ENCODE data around the gene GADL1.

Gene GADL1

DNA sequence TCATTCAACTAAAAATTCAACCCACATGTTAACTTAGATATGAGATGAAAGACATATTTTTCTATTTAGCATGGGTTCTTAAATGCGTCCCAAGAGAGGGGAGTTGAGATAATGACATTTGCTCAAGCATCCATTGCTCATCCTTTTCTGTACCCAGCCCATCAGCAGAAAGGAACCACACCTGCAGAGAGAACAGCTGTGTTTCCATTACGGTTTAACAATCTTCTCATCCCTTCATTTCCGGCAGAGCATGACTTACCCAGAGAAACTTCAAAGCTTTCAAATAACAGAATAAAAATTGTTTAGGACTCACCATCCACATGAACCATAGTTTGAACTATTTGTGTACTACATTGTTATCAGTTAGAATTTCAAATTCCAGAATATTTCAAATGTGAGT is 174.9 kb downstream of the GADL1 start:
- DNase-seq, result no peak

DNA sequence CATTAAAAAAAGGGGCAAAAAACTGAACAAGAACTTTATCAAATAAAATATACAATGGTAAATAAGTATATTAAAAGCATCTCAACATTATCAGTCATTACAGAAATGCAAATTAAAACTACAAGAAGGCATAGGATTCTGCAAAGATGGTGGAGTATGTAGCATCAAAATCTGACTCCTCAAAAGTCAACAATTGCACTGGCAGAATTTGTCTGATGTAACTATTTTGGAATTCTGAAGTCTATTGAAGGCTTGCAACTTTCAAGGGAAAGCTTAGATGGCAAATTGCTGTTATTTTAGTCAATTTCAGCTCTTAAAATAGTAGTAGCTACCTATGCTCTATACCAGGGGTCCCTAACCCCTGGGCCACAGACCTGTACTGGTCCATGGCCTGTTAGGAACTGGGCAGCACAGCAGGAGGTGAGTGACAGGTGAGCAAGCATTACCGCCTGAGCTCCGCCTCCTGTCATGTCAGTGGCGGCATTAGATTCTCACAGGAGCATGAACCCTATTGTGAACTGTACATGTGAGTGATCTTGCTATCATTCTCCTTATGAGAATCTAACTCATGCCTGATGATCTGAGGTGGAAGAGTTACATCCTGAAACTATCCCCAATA is 180.5 kb downstream of the GADL1 start:
- DNase-seq, result no peak

DNA sequence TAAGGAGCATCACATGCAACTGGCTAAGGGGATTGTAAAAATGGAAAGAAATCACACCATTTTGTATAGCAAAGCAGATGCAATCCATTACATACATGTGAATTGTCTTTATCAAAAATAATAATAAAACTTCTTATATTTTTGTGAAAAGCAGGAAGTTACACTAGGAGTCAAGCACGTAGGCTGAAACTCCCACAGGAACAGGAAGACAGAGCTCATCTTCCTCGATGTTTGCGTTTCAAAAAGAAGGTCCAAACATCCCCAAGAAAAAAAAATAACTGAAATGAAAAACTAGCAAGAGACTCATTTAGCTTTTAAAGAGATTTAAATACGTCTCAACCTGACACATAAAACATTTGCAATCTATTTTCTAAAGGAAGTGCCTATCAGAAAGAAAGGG is 181.5 kb downstream of the GADL1 start:
- DNase-seq, result no peak

DNA sequence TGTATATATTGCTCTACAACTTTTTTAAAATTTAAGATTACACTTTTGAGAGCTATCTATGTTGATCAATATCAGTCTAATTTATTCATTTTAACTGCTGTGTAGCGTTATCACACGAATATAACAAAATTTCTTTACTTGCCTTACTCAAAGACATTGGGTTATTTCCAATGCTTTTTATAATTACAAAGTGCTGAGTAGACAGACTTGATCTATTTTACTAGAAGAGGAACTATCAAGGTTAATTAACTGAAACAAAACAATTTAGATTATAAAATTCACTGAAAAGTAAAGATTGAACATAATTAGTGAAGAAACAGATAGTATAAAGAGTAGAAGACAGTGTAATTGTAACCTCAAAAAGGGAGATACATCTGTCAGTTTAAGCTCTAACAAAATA is 182.6 kb downstream of the GADL1 start:
- no peak for DNase-seq

DNA sequence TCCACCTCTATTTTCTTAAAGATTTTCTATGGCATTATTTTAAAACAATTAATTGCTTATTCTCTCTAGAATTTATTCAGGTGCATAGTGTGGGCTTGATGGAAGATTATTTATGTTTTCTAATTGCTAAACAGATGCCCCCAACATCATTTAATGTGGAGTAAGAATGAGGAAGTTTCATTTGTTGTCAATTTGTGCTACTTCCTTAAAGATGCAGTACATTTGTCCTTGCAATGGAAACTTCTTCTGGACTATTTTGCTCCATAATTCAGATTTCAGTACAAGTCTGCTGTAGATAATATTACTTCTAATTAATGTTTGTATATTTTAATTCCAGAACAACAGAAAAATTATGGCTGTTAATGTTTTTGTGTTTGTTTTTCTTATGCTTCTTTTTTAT is 183.3 kb downstream of the GADL1 start:
- DNase-seq, result peak; percentile 40 to 44

DNA sequence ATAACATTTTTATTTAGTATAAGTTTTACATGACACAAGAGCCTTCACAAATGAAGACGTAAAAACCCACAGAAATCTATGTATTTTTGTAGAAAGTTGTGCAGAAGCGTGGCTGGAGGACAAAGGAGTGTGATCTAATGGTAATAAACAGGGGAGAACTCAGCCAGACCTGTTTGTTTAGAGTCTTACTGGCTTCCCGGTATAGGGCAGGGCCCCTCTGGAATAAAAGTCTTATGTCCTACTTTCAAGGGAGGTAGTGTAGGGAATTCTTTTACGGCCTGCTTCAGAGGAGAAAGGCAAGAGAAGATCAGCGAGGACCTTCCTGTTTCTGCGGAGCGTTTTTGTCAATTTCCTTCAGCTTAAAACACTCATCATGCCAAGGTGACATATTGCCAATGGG is 184.4 kb downstream of the GADL1 start:
- no peak for DNase-seq

DNA sequence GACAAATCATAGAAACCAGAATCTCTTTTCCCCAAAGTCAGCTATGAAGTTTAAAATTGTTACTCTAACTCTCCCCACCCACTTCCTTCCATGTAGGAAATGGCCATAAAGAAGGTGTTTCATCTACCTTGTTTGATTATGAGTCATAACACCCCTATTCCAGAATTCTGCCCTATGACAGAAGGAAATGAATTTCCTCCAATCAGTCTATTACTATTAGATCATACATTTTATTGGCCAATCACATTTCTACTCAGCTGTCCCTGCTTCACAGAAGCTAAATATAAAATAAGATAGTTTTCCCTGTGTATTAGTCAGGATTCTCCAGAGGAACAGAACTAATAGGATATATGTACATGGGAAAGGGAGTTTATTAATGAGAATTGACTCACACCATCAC is 186.0 kb downstream of the GADL1 start:
- DNase-seq, result no peak

DNA sequence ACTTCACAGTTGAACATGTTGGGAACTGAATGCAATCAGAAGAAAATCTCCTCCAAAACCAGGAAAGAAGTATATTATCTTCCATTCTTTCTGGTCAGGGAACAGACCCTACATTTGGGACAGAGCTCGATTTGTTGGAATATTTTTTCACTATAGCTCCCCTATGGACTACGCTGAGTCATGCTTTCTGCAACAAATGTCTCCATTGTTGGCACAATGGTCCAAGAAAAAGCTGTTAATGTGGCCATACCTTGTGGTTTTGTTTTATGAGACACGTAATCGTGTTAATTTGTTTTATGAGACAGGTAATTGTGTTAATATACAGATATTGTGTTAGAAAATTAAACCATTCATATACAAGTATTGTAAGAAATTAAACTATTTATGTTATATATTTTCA is 186.6 kb downstream of the GADL1 start:
- no peak for DNase-seq

DNA sequence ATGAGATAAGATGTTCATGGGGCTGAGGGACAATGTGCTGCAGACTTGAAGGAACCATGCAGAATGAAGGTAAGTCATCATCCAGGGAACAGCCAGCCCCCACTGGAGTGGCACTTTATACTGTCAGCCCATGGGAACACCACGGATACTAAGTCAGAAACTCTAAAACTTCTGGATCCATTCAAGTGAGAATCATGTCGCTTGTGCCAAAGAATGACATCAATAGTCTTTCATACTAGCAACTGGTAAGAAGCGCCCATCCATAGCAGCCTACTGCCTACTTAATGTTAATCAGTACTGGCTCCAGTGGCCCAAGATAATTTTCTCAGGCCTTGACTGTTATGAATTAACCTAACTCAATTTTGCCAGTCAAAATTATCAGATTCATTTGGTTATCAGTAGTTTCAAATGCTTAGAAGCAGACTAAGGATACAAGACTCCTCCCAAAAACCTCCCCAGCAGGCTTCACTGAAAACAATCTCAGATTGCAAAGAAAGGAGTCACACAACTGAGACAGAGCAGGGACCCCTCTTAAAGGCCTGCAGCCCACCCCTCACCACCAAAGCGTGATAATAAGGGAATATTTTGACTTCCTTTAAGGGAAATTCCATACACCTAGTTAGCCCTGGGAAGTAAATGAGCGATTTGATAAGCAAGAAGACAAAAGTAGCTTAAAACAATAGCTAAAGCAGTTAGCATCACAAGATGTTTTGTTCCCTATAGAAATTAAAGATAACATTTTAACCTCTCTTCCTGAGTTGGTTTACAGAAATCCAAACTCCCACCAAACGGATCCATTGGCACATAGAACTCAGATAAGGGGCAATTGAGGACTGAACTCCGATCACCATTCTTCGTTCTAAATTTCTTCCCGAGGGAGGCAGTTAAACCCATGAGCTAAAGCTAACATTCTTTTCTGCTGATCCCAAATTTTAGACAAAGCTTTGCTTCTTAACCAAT is 189.2 kb downstream of the GADL1 start:
- no peak for DNase-seq

DNA sequence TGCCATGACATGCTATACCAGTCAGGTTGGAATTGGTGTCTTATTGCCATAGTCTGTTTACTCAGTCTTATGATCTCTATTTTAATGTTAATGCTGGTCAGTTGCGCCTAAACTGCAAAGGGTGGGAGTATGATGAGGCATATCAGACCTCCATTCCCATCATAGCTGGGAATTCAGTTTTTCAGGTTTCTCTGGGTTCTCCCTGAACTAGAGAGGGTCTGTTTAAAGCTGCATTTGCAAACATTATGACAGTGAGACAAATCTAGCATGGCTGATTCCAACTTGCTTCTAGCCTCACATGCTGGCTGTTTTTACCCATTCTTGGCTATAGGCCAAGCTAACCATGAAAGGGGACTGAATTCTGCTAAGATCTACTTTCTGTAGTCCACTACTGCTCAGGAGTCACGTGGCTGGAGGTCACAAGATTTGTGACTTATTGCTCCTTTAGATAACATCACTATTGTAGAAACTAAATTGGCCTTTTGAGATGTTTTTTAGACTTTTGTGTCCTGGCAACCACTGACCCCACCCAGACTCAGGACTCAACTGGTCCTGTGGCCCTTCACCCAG is 191.5 kb downstream of the GADL1 start:
- DNase-seq, result no peak

DNA sequence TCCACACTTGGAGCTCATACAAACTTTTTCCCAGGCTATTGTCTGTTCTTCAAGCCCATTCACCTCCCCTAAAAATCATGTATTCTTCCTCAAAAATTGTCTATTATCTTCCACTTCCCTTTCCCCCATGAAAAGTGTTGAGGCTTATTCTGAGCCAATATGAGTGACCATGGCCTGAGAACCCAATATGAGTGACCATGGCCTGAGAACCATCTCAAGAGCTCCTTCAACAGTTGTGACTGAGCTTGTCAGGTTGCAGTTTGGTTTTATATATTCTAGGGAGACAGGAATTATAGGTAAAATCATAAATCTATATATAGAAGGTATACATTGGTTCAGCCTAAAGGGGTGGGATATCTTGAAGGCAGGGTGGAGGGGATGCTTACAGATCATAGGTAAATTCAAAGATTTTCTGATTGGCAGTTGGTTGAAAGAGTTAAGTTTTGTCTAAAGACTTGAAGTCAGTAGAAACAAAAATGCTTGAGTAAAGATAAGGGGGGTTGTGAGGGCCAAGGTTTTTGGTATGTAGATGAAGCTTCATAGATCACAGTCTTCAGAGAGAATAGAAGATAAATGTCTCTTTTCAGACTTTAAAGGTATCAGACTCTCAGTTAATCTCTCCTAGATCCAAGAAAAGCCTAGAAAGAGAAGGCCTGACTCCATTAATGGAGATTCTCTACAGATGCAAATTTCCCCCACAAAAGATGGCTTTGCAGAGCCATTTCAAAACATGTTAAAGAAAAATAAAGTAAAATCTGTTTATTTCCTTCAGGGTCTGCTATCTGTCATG is 192.2 kb downstream of the GADL1 start:
- DNase-seq, result no peak

DNA sequence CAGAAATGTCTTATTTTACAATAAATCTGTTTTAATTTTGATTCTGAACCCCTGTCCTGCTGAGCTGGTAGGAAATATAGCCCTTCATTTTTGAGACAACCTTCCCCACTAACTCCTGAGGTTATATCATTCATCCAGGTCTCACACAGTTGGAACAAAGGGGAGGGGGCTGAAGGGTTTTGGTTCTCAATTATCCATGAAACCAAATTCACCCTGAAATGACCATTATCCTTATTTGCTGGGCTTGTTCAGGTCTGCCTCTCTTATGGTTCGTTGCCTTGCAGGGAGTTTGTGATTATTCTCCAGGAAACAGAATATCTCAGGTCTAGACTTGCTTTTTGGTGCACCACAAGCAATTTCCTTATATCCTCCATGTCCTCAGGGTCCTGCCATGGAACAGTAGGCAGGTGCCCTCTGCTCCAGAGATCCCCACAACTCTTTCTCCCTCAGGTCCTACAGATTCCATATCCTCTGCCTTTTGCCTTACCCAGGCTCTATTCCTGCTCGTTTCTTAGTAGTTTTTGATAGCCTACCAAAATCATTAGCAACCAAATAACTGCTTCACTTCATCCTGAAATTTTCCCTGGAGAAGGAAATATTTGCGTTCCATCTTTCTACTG is 193.6 kb downstream of the GADL1 start:
- no peak for DNase-seq

DNA sequence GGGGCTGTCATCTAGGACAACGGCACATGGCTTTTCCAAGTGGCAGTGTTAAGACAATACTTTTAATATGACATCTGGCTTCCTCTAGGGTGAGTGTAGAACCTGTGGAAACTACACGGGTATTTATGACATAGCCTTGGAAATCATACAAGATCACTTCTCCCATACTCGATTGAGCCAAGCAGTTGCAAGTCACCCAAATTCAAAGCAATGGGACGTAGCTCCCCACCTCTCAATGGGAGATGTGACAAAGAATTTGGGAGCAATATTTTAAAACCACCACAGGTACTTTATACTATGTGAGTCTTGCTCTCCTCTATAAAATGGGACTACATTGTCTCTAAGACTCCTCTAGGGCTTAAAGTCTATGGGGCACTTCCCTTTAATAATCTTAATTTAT is 194.5 kb downstream of the GADL1 start:
- DNase-seq, result no peak

DNA sequence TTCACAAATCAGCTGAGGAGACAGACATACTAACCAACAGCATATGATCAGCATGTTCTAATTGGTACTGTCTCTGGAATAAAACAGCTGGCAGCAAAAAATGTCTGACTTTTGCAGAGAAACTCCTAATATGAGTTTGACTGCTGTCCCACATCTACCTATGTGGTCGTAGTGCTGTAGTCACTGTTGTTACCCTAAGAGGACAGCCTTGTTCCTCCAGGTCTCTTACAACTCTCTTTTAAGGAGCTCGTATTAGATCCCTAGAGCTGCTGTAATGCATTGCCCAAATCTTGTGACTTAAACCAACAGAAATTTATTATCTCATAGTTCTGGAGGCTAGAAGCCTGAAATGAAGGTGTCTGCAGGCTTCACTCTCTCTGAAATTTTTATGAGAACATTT is 195.9 kb downstream of the GADL1 start:
- DNase-seq, result no peak

DNA sequence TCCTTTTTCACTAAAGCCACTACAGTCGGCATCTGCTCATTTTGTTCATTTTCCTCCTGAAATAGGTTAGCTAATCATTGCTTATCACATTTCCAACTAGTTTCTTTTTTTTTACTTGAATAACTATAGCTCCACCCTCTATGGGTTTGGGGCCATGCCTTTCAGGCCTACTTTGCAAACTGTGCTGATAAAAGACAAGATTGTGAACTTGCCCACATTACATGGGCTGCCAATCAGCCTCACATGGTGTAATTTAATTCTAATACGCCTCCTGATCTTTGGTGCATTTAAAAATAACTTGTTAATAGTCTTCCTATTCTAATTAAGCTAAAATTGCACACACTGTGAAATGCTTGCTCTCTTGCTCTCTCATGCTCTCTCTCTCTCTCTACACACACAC is 197.6 kb downstream of the GADL1 start:
- DNase-seq, result no peak

DNA sequence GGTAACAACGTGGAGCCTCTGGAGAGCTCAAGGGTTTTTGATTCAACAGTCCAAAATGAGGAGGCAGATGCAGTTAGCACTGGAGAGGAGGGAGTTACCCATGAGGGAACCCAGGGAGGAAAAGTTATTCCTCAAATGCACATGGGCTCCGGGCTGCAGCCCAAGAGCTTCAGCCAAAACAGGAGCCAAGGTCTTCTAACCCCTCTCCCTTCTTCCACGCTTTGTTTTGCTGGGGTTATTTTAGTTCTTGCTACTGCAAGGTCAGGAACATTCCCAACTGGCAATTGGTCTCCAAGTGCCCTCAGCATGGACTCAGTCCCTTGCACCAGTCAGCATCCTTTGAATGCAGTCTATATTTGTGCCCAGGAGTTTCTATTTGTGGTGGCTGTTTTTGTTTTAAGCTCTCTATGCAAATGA is 198.1 kb downstream of the GADL1 start:
- DNase-seq, result no peak

DNA sequence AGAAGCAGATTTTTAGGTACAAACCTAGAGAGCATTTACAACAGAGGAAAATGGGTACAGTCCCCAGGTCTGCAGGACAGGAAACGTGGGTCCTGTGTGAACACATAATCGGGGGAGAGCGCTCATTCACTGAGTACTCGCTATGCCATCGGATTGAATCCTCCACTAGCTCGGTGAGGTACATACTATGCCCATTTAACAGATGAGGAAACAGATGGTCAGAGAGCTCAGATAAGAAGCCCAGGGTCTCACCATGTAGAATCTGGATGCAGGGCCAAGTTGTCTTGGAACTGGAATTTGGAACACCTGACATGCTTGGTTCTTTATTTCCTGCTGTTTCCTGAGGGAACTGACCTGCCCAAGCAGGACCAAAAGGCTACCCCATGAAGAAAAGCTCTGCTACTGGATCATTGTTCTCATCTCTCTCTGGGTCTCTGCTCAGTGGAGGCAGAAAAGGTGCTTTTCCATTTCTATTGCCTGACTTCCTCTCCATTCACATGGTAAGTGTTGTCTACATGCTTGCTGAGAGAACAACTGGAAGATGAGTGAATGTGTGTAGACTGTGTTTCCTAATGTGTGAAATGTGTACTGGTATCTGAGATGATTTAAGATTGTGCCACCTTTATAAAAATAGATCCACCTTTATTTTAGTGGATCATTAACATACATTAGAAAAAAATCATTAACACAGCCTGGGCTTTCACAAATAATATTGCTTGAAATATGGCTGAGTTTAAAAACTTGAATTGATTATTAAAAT is 199.0 kb downstream of the GADL1 start:
- DNase-seq, result no peak

DNA sequence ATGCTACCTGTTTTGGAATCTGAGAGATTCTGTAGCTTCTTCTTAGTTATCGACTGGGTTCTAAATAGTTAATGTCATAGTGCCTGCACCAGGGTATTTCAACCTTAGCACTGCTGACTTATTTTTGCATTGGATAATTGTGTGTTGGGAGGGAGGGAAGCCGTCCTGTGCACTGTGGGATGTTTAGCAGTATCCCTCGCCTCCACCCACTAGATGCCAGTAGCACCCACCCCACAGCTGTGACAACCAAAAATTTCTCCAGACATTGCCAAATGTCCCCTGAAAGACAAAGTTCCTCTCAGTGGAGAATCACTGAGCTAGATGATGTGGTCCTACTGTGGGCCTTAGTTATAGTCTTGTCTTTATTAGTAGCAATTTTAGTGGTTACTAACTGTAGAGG is 199.8 kb downstream of the GADL1 start:
- DNase-seq, result no peak

DNA sequence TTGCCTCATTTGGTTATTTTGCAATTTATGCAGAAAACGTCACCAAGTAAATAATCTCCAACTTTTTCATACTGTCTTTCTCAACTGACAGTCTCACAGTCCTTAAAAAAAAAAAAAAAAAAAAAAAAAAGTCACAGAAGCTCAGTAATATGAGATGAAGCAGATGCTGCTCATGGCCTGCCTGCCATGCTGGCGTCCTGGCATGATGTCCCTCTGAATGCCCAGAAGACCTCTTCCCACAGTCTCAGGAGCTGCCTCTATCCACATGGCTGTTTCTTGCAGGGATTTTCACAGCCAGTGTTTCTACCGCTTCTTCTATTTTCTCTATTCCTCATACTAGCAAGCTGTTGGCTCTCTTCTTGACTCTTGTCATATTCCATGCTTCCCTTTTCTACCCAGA is 200.3 kb downstream of the GADL1 start:
- no peak for DNase-seq

DNA sequence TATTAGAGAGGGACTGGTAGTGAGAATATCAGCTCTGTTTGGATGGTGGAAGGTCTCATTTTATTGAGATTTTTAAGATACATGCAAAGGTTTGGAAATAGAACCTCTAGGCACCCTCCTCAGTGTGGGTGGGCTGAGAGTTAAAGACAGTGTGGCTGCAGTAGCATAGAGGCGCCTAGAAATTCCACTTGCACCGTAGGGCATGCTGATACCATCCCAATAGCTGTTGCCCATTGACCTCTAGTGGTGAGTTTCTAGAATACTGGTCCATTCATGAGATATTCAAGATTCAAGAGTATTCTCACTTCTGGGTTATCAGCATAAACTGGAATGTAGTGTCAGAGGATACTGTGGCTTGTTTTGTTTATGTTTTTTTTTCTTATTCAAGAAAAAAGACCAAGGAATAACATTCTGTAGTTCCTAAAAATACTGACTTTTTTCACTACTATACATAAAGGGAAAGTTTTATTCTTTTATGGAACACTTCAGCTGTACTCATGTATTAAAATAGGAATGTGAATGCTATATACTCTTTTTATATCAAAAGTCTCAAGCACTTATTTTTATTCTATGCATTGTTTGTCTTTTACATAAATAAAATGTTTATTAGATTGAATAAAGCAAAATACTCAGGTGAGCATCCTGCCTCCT is 200.9 kb downstream of the GADL1 start:
- DNase-seq, result peak; percentile 84

DNA sequence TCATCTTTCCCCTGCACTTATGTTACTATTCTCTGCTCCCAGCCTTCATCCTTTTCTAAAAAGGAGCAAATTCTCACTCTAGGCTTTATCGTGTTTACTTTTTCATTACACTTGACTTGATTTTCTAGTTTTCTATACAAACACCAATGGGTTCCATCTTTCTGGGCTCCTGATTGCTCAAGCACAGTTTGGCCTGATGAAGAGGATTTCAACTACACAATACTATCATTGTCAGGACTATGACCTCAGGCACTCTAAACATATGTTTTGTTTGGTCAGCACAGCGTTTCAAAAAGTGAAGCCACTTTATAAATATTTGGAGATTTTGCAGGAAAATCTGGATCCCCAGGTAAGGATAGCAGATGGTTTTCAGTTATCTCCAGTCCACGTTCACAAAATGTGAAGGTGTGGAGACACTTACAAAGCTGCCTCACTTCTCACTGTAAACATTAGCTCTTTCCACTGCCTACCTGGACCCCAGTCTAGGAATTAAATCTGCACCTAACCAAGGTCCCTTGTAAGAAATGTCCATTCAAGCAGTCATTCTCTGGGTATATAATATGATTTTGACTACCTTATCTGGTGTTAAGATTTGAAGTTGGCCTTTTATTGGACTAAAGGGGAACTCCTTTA is 201.8 kb downstream of the GADL1 start:
- no peak for DNase-seq
